PC-9 (cell line): ENCODE measurements around the gene COL25A1. TPM values are rescaled to one million over a fixed set of nuclear protein-coding genes. Genes with fewer than 3 reads are reported as not detected.

Experiments
- BruUV-seq: library from RNA; stranded (reverse); fragments of 400-500 nt; replicated peaks from 2 replicates; lab custom pipeline; 2021; lab: Mats Ljungman, UMichigan
- CTCF ChIA-PET: fragments of 300-600 bp; sonication (Branson Sonifier 250); formaldehyde crosslinking; loops from one replicate; lab custom pipeline; 2022; ENCODE audit warnings: antibody characterized with exemption; lab: Charles Lee
- POLR2A ChIA-PET: fragments of 300-600 bp; sonication (Branson Sonifier 250); formaldehyde crosslinking; loops from one replicate; lab custom pipeline; 2022; ENCODE audit warnings: antibody characterized with exemption; ENCODE audit not compliant: unreplicated experiment; lab: Charles Lee
- DNase-seq, 2 experiments: peaks; one replicate each; pipeline versions ENCODE4 v3.0.0 to v3.0.0-alpha.2; 2015 to 2022; ENCODE audit warnings: mixed read lengths in 1 of 2
- H2AFZ ChIP-seq: fragments of 200-600 bp; sonication (generic); 2 replicates; pipeline ENCODE4 v1.8.1; 2017; ENCODE audit warnings: antibody characterized with exemption
- H3F3A ChIP-seq: fragments of 200-600 bp; sonication (generic); 2 replicates; pipeline ENCODE4 v1.8.1; 2017; ENCODE audit warnings: antibody characterized with exemption, mild to moderate bottlenecking, low read depth; ENCODE audit not compliant: insufficient read depth
- H3K27ac ChIP-seq: fragments of 200-600 bp; sonication (generic); 2 replicates; pipeline ENCODE4 v1.6.1; 2016; ENCODE audit warnings: mixed run types
- H3K27me3 ChIP-seq: fragments of 200-600 bp; sonication (generic); 2 replicates; pipeline ENCODE4 v1.6.1; 2016; ENCODE audit warnings: low read depth, mixed run types; ENCODE audit not compliant: insufficient read depth
- H3K36me3 ChIP-seq: fragments of 200-600 bp; sonication (generic); 2 replicates; pipeline ENCODE4 v1.6.1; 2016; ENCODE audit warnings: low read depth, mixed run types
- H3K4me1 ChIP-seq: fragments of 200-600 bp; sonication (generic); replicated peaks from 2 replicates; pipeline ENCODE4 v1.6.1; 2016; ENCODE audit warnings: mixed run types; ENCODE audit not compliant: insufficient read depth
- H3K4me2 ChIP-seq: fragments of 200-600 bp; sonication (generic); 2 replicates; pipeline ENCODE4 v1.6.1; 2017; ENCODE audit warnings: mixed run types
- H3K4me3 ChIP-seq: fragments of 200-600 bp; sonication (generic); 2 replicates; pipeline ENCODE4 v1.6.1; 2016; ENCODE audit warnings: mixed run types
- H3K79me2 ChIP-seq: fragments of 200-600 bp; sonication (generic); 2 replicates; pipeline ENCODE4 v1.6.1; 2017; ENCODE audit warnings: low read depth, mixed run types
- H3K9me2 ChIP-seq: fragments of 200-600 bp; sonication (generic); 2 replicates; pipeline ENCODE4 v1.8.1; 2017; ENCODE audit warnings: mild to moderate bottlenecking; ENCODE audit not compliant: insufficient read depth
- H3K9me3 ChIP-seq: fragments of 200-600 bp; sonication (generic); 2 replicates; pipeline ENCODE4 v1.8.1; 2016; ENCODE audit warnings: low read depth; ENCODE audit not compliant: insufficient read depth
- H4K20me1 ChIP-seq: fragments of 200-600 bp; sonication (generic); 2 replicates; pipeline ENCODE4 v1.8.1; 2017; ENCODE audit not compliant: insufficient read depth
- CTCF ChIP-seq: fragments of 200-600 bp; sonication (generic); conservative IDR thresholded peaks from 2 replicates; pipeline ENCODE4 v1.6.1; 2017; ENCODE audit warnings: mixed run types, antibody characterized with exemption, mild to moderate bottlenecking, moderate library complexity
- EZH2 ChIP-seq: fragments of 200-600 bp; sonication (generic); IDR thresholded peaks from 2 replicates; pipeline ENCODE4 v1.8.0; 2017; ENCODE audit warnings: antibody characterized with exemption, low read depth
- intact Hi-C: fragments of 100-400 bp; cut with micrococcal nuclease; formaldehyde crosslinking; loops from one replicate; pipeline ENCODE4 v1.10.0; 2022; ENCODE audit not compliant: unreplicated experiment
- total RNA-seq: library from RNA; stranded (reverse); gene quantifications from 2 replicates; pipeline ENCODE4 v1.2.3, GENCODE V29; 2021

COL25A1 gene
- total RNA-seq, 1 experiment from 2014 or later, result not detected

- Histone ChIP-seq H3F3A (no peaks in the 10 kb centered on the region), H3K9me2 (no peaks in the 10 kb centered on the region), H3K4me3 (no peak overlapping the region), H2AFZ (no peak overlapping the region), H3K4me1 (no peaks in the 10 kb centered on the region), H3K9me3 (no peaks in the 10 kb centered on the region), H3K27ac (no peak overlapping the region), H3K27me3 (no peaks in the 10 kb centered on the region), H4K20me1 (no peaks in the 10 kb centered on the region), H3K4me2 (no peak overlapping the region), H3K79me2 (no peaks in the 10 kb centered on the region), H3K36me3 (no peaks in the 10 kb centered on the region)
- DNase-seq, result no peak
- ChIA-PET POLR2A (no interaction called here), CTCF (no interaction called here)
- TF ChIP-seq CTCF, result no peak
- TF ChIP-seq EZH2, result no peak
- intact Hi-C loops, result no loop called here
- BruUV-seq, result no TSS peak
Observed at GRCh38 chr4:109051054-109051453, 251.4 kb downstream of the COL25A1 start.

GRCh38 chr4:109049926-109050325 lies 252.5 kb downstream of the COL25A1 start:
- no peaks in the 10 kb centered on the region for H3K4me1 ChIP-seq
- intact Hi-C loops, result no loop called here
- H3K79me2 ChIP-seq, result no peaks in the 10 kb centered on the region
- no peak overlapping the region for H3K4me3 ChIP-seq
- ChIA-PET CTCF (no interaction called here), POLR2A (no interaction called here)
- no peak for TF ChIP-seq EZH2
- no peak for TF ChIP-seq CTCF
- no peak for DNase-seq
- H3K27me3 ChIP-seq, result no peaks in the 10 kb centered on the region
- BruUV-seq, result no TSS peak
- no peaks in the 10 kb centered on the region for H3K9me2 ChIP-seq
- H2AFZ ChIP-seq, result no peak overlapping the region
- no peak overlapping the region for H3K27ac ChIP-seq
- no peaks in the 10 kb centered on the region for H4K20me1 ChIP-seq
- no peaks in the 10 kb centered on the region for H3K36me3 ChIP-seq
- no peaks in the 10 kb centered on the region for H3F3A ChIP-seq
- H3K4me2 ChIP-seq, result no peak overlapping the region
- H3K9me3 ChIP-seq, result no peaks in the 10 kb centered on the region

GRCh38 chr4:109046471-109047201 lies 255.8 kb downstream of the COL25A1 start:
- ChIA-PET CTCF (interaction anchor here (0.6 kb wide), 1 partner anchor 137 kb away, joined by 6 read pairs; no protein-coding TSS in a partner anchor), POLR2A (no interaction called here)
- no peaks in the 10 kb centered on the region for H3K4me1 ChIP-seq
- H2AFZ ChIP-seq, result no peak overlapping the region
- no peaks in the 10 kb centered on the region for H3K79me2 ChIP-seq
- no peak overlapping the region for H3K4me3 ChIP-seq
- DNase-seq, result no peak
- no peak overlapping the region for H3K4me2 ChIP-seq
- no peaks in the 10 kb centered on the region for H3K36me3 ChIP-seq
- H3F3A ChIP-seq, result no peaks in the 10 kb centered on the region
- intact Hi-C loops, result no loop called here
- TF ChIP-seq CTCF, result no peak
- TF ChIP-seq EZH2, result no peak
- no TSS peak for BruUV-seq
- no peaks in the 10 kb centered on the region for H3K9me3 ChIP-seq
- H3K9me2 ChIP-seq, result no peaks in the 10 kb centered on the region
- no peaks in the 10 kb centered on the region for H3K27me3 ChIP-seq
- H4K20me1 ChIP-seq, result no peaks in the 10 kb centered on the region
- H3K27ac ChIP-seq, result no peak overlapping the region
